Neural progenitor cell (in vitro differentiated cells): ENCODE results near the gene CHTF18.

Experiments
- EZH2 ChIP-seq: fragments of 200-600 bp; sonication (generic); IDR thresholded peaks from 2 replicates; pipeline ENCODE4 v1.6.1; 2017; ENCODE audit warnings: antibody characterized with exemption, mild to moderate bottlenecking, moderate library complexity
- EZH2phosphoT487 ChIP-seq: fragments of 200-600 bp; sonication (generic); IDR thresholded peaks from 2 replicates; pipeline ENCODE4 v1.6.1; 2017; ENCODE audit warnings: antibody characterized with exemption
- TF ChIP-seq, protein P1 (sequence below): fragments of 200-600 bp; sonication (generic); IDR thresholded peaks from 2 replicates; pipeline ENCODE4 v1.5.1; 2017; ENCODE audit warnings: antibody characterized with exemption, mild to moderate bottlenecking

DNA sequence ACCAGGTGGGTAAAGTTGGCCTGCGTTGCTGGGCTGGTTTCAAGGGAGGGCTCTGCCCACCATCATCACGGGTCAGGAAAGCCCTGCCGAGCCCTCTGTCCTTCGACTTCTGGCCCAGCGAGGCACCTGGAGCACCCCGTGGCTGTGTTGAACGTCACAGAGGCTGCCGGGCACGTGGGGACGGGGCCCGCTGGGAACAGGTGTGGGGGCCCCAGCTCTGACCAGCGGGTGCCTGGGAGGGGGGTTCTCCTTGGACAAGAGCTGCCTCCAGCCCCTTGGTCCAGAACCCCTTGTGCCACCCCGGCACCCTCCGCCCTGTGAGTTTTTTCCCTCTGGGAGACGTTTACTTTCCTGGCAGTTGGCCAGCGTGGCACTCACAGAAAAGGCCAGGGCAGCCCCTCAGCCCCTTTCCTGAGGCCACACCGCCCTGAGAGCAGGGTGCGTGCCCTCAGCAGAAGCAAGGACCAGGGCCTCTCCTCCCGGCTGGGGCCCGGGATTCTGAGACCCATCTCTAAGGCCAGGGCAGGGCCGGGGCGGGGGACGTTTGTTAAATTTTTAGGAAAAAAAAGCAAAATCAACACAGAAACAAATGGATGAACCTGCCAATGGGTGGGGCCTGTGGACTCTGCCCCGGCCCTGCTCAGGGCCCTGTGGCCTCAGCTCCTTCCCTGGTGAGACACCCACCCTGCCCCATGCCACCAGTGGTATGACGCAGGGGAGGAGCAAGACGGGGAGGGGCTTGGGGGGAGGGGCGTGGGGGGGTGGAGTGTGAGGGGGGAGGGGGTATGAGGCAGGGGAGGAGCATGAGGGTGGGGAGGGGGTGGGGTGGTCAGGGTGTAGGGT is 43.4 kb downstream of the CHTF18 start:
- TF ChIP-seq, protein P1, sequence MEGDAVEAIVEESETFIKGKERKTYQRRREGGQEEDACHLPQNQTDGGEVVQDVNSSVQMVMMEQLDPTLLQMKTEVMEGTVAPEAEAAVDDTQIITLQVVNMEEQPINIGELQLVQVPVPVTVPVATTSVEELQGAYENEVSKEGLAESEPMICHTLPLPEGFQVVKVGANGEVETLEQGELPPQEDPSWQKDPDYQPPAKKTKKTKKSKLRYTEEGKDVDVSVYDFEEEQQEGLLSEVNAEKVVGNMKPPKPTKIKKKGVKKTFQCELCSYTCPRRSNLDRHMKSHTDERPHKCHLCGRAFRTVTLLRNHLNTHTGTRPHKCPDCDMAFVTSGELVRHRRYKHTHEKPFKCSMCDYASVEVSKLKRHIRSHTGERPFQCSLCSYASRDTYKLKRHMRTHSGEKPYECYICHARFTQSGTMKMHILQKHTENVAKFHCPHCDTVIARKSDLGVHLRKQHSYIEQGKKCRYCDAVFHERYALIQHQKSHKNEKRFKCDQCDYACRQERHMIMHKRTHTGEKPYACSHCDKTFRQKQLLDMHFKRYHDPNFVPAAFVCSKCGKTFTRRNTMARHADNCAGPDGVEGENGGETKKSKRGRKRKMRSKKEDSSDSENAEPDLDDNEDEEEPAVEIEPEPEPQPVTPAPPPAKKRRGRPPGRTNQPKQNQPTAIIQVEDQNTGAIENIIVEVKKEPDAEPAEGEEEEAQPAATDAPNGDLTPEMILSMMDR, result no peak
- TF ChIP-seq EZH2 (no peak), EZH2phosphoT487 (no peak)
